GM23338 (cell line): ENCODE results near the gene AVPR2. TPM values are rescaled to one million over a fixed set of nuclear protein-coding genes. Genes with fewer than 3 reads are reported as not detected.

Experiments used
- ATAC-seq: fragments of 200-7000 bp; cut with Tn5 transposase; 3 replicates; pipeline ENCODE4 v1.9.1; 2020
- DNase-seq: peaks from one replicate; pipeline ENCODE4 v3.0.0-alpha.2; 2015; ENCODE audit warnings: low spot score
- H2AFZ ChIP-seq: fragments of 200-600 bp; sonication (generic); 2 replicates; pipeline ENCODE4 v1.8.0; 2016; ENCODE audit warnings: antibody characterized with exemption, mild to moderate bottlenecking, moderate library complexity
- H3F3A ChIP-seq: fragments of 200-600 bp; sonication (generic); replicated peaks from 2 replicates; pipeline ENCODE4 v1.8.0; 2017; ENCODE audit warnings: antibody characterized with exemption, mixed run types, low read depth
- H3K27ac ChIP-seq: fragments of 200-600 bp; sonication (generic); 2 replicates; pipeline ENCODE4 v1.6.1; 2016; ENCODE audit warnings: low read depth
- H3K27me3 ChIP-seq: fragments of 200-600 bp; sonication (generic); 2 replicates; pipeline ENCODE4 v1.8.0; 2016; ENCODE audit warnings: mild to moderate bottlenecking, mixed run types, moderate library complexity; ENCODE audit not compliant: insufficient read depth
- H3K36me3 ChIP-seq: fragments of 200-600 bp; sonication (generic); 2 replicates; pipeline ENCODE4 v1.8.0; 2016; ENCODE audit warnings: mild to moderate bottlenecking; ENCODE audit not compliant: insufficient read depth
- H3K4me1 ChIP-seq: fragments of 200-600 bp; sonication (generic); 2 replicates; pipeline ENCODE4 v1.8.0; 2016; ENCODE audit warnings: mild to moderate bottlenecking, moderate library complexity; ENCODE audit not compliant: insufficient read depth
- H3K4me2 ChIP-seq: fragments of 200-600 bp; sonication (generic); 2 replicates; pipeline ENCODE4 v1.7.1; 2017; ENCODE audit warnings: mixed run types
- H3K4me3 ChIP-seq: fragments of 200-600 bp; sonication (generic); 2 replicates; pipeline ENCODE4 v1.6.1; 2016; ENCODE audit warnings: mixed run types
- H3K79me2 ChIP-seq: fragments of 200-600 bp; sonication (generic); replicated peaks from 2 replicates; pipeline ENCODE4 v1.8.0; 2017; ENCODE audit warnings: mild to moderate bottlenecking; ENCODE audit not compliant: insufficient read depth
- H3K9me2 ChIP-seq: fragments of 200-600 bp; sonication (generic); 2 replicates; pipeline ENCODE4 v1.8.0; 2017; ENCODE audit not compliant: insufficient read depth
- H4K20me1 ChIP-seq: fragments of 200-600 bp; sonication (generic); replicated peaks from 2 replicates; pipeline ENCODE4 v1.8.0; 2017; ENCODE audit warnings: mild to moderate bottlenecking; ENCODE audit not compliant: insufficient read depth
- H3K27ac Mint-ChIP-seq: 2 replicates; pipeline ENCODE4 v1.8.0; 2020; ENCODE audit warnings: inconsistent platforms, mild to moderate bottlenecking, moderate library complexity, mixed read lengths
- H3K27me3 Mint-ChIP-seq: 3 replicates; pipeline ENCODE4 v1.8.0; 2022; ENCODE audit warnings: low read depth, mild to moderate bottlenecking, moderate library complexity, mixed read lengths, inconsistent platforms; ENCODE audit not compliant: insufficient read depth, poor library complexity
- H3K36me3 Mint-ChIP-seq: 3 replicates; pipeline ENCODE4 v1.8.0; 2021; ENCODE audit warnings: low read depth, mild to moderate bottlenecking, inconsistent platforms, moderate library complexity, mixed read lengths
- H3K4me1 Mint-ChIP-seq: 3 replicates; pipeline ENCODE4 v1.8.0; 2020; ENCODE audit warnings: mild to moderate bottlenecking, inconsistent platforms, mixed read lengths
- H3K4me3 Mint-ChIP-seq: 3 replicates; pipeline ENCODE4 v1.8.0; 2021; ENCODE audit warnings: moderate library complexity, mild to moderate bottlenecking, inconsistent platforms, mixed read lengths
- H3K9me3 Mint-ChIP-seq: 3 replicates; pipeline ENCODE4 v1.8.0; 2020; ENCODE audit warnings: moderate library complexity, mild to moderate bottlenecking, inconsistent platforms, mixed read lengths
- CREB1 ChIP-seq: fragments of 250-450 bp; sonication (Bioruptor Pico); IDR thresholded peaks from 2 replicates; pipeline ENCODE4 v1.5.0; 2020; ENCODE audit warnings: low read depth, mild to moderate bottlenecking, moderate library complexity
- CTCF ChIP-seq, 2 experiments: fragments of 200-600 bp in 1 of 2; sonication (generic) in 1 of 2; conservative IDR thresholded peaks; 2 replicates each; pipeline versions ENCODE4 v1.5.1 to v1.6.1; 2016 to 2017; ENCODE audit warnings: antibody characterized with exemption in 2 of 2, low read depth in 2 of 2, mild to moderate bottlenecking in 2 of 2, moderate library complexity in 1 of 2
- EZH2 ChIP-seq: fragments of 200-600 bp; sonication (generic); IDR thresholded peaks from one replicate; pipeline ENCODE4 v1.8.0; 2017; ENCODE audit warnings: antibody characterized with exemption, mild to moderate bottlenecking, low read depth; ENCODE audit not compliant: unreplicated experiment
- REST ChIP-seq: IDR thresholded peaks from one replicate; pipeline ENCODE4 v1.6.1; 2018; ENCODE audit warnings: antibody characterized with exemption; ENCODE audit not compliant: unreplicated experiment
- ZNF331 ChIP-seq: fragments of 250-450 bp; sonication (Bioruptor Pico); IDR thresholded peaks from 2 replicates; pipeline ENCODE4 v1.5.0; 2020; ENCODE audit warnings: low read depth, mild to moderate bottlenecking, moderate library complexity
- polyA plus RNA-seq: library from polyadenylated mRNA; unstranded; fragments of >200 nt; fragmentation: Nextera tagmentation; extraction: Ambion mirVana; gene quantifications from 2 replicates; pipeline ENCODE4 v1.2.1, GENCODE V29; 2016
- total RNA-seq: library from RNA; depleted of rRNA; stranded (reverse); fragments of >200 nt; shearing (Covaris generic); gene quantifications from 2 replicates; pipeline ENCODE4 v1.2.3, GENCODE V29; 2014

Gene AVPR2
- total and polyA plus RNA-seq, 2 experiments from 2014 or later = not detected

- H3K79me2 ChIP-seq = no peaks in the 10 kb centered on the region
- no peak overlapping the region for H3K27ac Mint-ChIP-seq
- H3K4me1 Mint-ChIP-seq = peaks cover 20% of the 10 kb centered on the region
- H3K36me3 Mint-ChIP-seq = peaks cover 10% of the 10 kb centered on the region
- no peaks in the 10 kb centered on the region for H3K27me3 ChIP-seq
- H3F3A ChIP-seq = no peaks in the 10 kb centered on the region
- peaks cover 8% of the 10 kb centered on the region for H3K27me3 Mint-ChIP-seq
- no peak for ATAC-seq
- no peak for DNase-seq
- no peaks in the 10 kb centered on the region for H4K20me1 ChIP-seq
- TF ChIP-seq CTCF (conservative IDR thresholded peaks at IDR 0.05; ENCODE audit: low read depth in 2 of 2) = no peak
- no peak for TF ChIP-seq EZH2
- no peak for TF ChIP-seq CREB1 (CRISPR knock-in tag)
- TF ChIP-seq ZNF331 = no peak
- TF ChIP-seq REST = no peak
- no peak overlapping the region for H3K4me3 Mint-ChIP-seq
- no peaks in the 10 kb centered on the region for H3K9me2 ChIP-seq
- no peak overlapping the region for H3K27ac ChIP-seq
- H3K4me1 ChIP-seq = no peaks in the 10 kb centered on the region; the same call in 1 of the 2 replicates
- no peaks in the 10 kb centered on the region for H3K9me3 Mint-ChIP-seq
- no peak overlapping the region for H3K4me3 ChIP-seq
- H3K36me3 ChIP-seq = no peaks in the 10 kb centered on the region
- H2AFZ ChIP-seq = no peak overlapping the region
- H3K4me2 ChIP-seq = no peak overlapping the region
Measured at GRCh38 chrX:153861733-153862310, 42.7 kb upstream of the AVPR2 start.

GRCh38 chrX:153862369-153863250 is 41.9 kb upstream of the AVPR2 start:
- Histone ChIP-seq H3K27ac (no peak overlapping the region), H3K9me2 (no peaks in the 10 kb centered on the region), H4K20me1 (no peaks in the 10 kb centered on the region), H3K79me2 (no peaks in the 10 kb centered on the region), H3F3A (no peaks in the 10 kb centered on the region), H3K4me1 (no peaks in the 10 kb centered on the region; the same call in 1 of the 2 replicates), H3K36me3 (no peaks in the 10 kb centered on the region), H3K27me3 (no peaks in the 10 kb centered on the region), H2AFZ (no peak overlapping the region), H3K4me3 (no peak overlapping the region), H3K4me2 (no peak overlapping the region)
- TF ChIP-seq CREB1 (CRISPR knock-in tag) = no peak
- Mint-ChIP-seq H3K9me3 (no peaks in the 10 kb centered on the region), H3K27ac (no peak overlapping the region), H3K4me1 (peaks cover 18% of the 10 kb centered on the region), H3K27me3 (peaks cover 7% of the 10 kb centered on the region), H3K4me3 (no peak overlapping the region), H3K36me3 (peaks cover 17% of the 10 kb centered on the region)
- DNase-seq (no peak), ATAC-seq (peak; percentile 10; the same call in 1 of the 3 replicates)
